Fibroblast of villous mesenchyme (primary cell): ENCODE data around the gene DUSP14. TPM values are rescaled to one million over a fixed set of nuclear protein-coding genes. Genes with fewer than 3 reads are reported as not detected.

Experiments used
- DNase-seq: peaks from one replicate; pipeline ENCODE4 v3.0.0-alpha.2; 2010; ENCODE audit warnings: low read depth
- H3K4me3 ChIP-seq: 2 replicates; pipeline ENCODE4 v1.5.1; 2011; ENCODE audit warnings: low read depth, mild to moderate bottlenecking, low read length
- CTCF ChIP-seq: IDR thresholded peaks from 2 replicates; pipeline ENCODE4 v1.5.1; 2012; ENCODE audit warnings: low read depth, mild to moderate bottlenecking, low read length; ENCODE audit not compliant: insufficient read depth
- total RNA-seq: library from RNA; depleted of rRNA; stranded (reverse); fragments of >200 nt; gene quantifications from 2 replicates; pipeline ENCODE4 v1.2.3, GENCODE V29; 2012

The DUSP14 gene
- total RNA-seq, 1 donor = 91.5 TPM

GRCh38 chr17:37523715-37524219 is 34.1 kb downstream of the DUSP14 start:
- no peak for TF ChIP-seq CTCF
- H3K4me3 ChIP-seq = no peak overlapping the region
- DNase-seq = no peak

GRCh38 chr17:37527249-37527851 is 37.7 kb downstream of the DUSP14 start:
- H3K4me3 ChIP-seq = no peak overlapping the region
- TF ChIP-seq CTCF = peak; percentile 84
- peak; percentile 64 for DNase-seq

GRCh38 chr17:37530420-37530819 is 40.7 kb downstream of the DUSP14 start:
- no peak for TF ChIP-seq CTCF
- no peak overlapping the region for H3K4me3 ChIP-seq
- no peak for DNase-seq

- no peak for DNase-seq
- TF ChIP-seq CTCF = no peak
- no peak overlapping the region for H3K4me3 ChIP-seq
Observed at GRCh38 chr17:37532756-37533155, 43.1 kb downstream of the DUSP14 start.

- DNase-seq = no peak
Observed at GRCh38 chr17:37535906-37536305, 46.2 kb downstream of the DUSP14 start.

GRCh38 chr17:37538981-37539659 is 49.4 kb downstream of the DUSP14 start:
- DNase-seq = no peak
- no peak for TF ChIP-seq CTCF
- H3K4me3 ChIP-seq = no peak overlapping the region

More at GRCh38 chr17:37535906-37536305, 46.2 kb downstream of the DUSP14 start:
- H3K4me3 ChIP-seq = no peak overlapping the region
- no peak for TF ChIP-seq CTCF
